GM13977 (cell line): Measurements from ENCODE around the gene APOL3.

Experiments
- DNase-seq: peaks from one replicate; pipeline ENCODE4 v3.0.0; 2012; ENCODE audit warnings: low spot score
- CTCF ChIP-seq: IDR thresholded peaks from 2 replicates; pipeline ENCODE4 v1.5.1; 2012; ENCODE audit warnings: mild to moderate bottlenecking, control low read depth; ENCODE audit not compliant: insufficient read depth; ENCODE audit errors: extremely low read depth, missing control alignments
- in situ Hi-C: fragments of 300-500 bp; cut with MboI; formaldehyde crosslinking; loops from one replicate; pipeline ENCODE4 v1.12.0; 2022; ENCODE audit warnings: low sequenced_read_pairs, low pct_unique_long_range_greater_than_20kb, mixed read lengths, inconsistent platforms; ENCODE audit not compliant: unreplicated experiment

Gene APOL3

GRCh38 chr22:36134182-36134581 lies 26.4 kb downstream of the APOL3 start:
- in situ Hi-C loops: no loop called here
- DNase-seq: no peak
- no peak for TF ChIP-seq CTCF

GRCh38 chr22:36131907-36132306 lies 28.6 kb downstream of the APOL3 start:
- in situ Hi-C loops: no loop called here
- TF ChIP-seq CTCF: no peak
- DNase-seq: no peak

- DNase-seq: no peak
- in situ Hi-C loops: loop anchor here (10.0 kb wide), 2 partner anchors 195 to 775 kb away; no protein-coding TSS in a partner anchor
- no peak for TF ChIP-seq CTCF
Observed at GRCh38 chr22:36129486-36130388, 30.8 kb downstream of the APOL3 start.

GRCh38 chr22:36129071-36129470 lies 31.5 kb downstream of the APOL3 start:
- in situ Hi-C loops: loop anchor here (10.0 kb wide), 2 partner anchors 194 to 774 kb away; no protein-coding TSS in a partner anchor
- no peak for DNase-seq
- TF ChIP-seq CTCF: no peak

- in situ Hi-C loops: loop anchor here (10.0 kb wide), 2 partner anchors 191 to 771 kb away; no protein-coding TSS in a partner anchor
- TF ChIP-seq CTCF: no peak
Observed at GRCh38 chr22:36125994-36126531, 34.5 kb downstream of the APOL3 start.

GRCh38 chr22:36125434-36125833 lies 35.1 kb downstream of the APOL3 start:
- no peak for TF ChIP-seq CTCF
- in situ Hi-C loops: loop anchor here (10.0 kb wide), 2 partner anchors 191 to 771 kb away; no protein-coding TSS in a partner anchor
- no peak for DNase-seq

More at GRCh38 chr22:36125994-36126531, 34.5 kb downstream of the APOL3 start:
- no peak for DNase-seq
